HG02981 (cell line): ENCODE results near the gene POP5.

Source experiments
- ATAC-seq: cut with Tn5 transposase; IDR thresholded peaks from one replicate; pipeline ENCODE4 v1.9.1; 2021; ENCODE audit warnings: mild to moderate bottlenecking, moderate library complexity; ENCODE audit not compliant: unreplicated experiment

The POP5 gene

DNA sequence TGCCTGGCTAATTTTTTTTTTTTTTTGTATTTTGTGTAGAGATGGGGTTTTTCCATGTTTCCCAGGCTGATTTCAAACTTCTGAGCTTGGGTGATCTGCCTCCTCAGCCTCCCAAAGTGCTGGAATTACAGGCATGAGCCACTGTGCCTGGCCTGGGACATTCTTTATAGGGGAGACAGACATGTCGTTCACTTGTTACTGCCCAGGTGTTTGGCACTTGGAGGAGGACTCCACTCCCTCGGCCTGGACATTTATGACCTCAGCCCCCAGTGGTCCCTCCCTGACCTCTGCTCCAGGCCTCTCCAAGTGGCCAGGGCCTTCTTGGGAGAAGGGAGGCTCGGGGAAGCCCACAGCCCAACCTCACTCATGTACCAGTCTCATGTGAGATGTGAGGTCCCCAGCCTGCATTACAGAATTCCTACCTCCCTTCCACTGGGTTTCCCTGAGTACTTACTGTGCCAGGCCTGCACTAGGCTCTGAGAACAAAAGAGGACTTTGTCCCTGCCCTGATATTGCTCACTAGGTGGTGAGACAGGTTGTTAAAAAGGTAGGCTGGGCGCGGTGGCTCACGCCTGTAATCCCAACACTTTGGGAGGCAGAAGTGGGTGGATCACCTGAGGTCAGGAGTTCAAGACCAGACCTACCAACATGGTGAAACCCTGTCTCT is 9.7 kb upstream of the POP5 start:
- no peak for ATAC-seq

DNA sequence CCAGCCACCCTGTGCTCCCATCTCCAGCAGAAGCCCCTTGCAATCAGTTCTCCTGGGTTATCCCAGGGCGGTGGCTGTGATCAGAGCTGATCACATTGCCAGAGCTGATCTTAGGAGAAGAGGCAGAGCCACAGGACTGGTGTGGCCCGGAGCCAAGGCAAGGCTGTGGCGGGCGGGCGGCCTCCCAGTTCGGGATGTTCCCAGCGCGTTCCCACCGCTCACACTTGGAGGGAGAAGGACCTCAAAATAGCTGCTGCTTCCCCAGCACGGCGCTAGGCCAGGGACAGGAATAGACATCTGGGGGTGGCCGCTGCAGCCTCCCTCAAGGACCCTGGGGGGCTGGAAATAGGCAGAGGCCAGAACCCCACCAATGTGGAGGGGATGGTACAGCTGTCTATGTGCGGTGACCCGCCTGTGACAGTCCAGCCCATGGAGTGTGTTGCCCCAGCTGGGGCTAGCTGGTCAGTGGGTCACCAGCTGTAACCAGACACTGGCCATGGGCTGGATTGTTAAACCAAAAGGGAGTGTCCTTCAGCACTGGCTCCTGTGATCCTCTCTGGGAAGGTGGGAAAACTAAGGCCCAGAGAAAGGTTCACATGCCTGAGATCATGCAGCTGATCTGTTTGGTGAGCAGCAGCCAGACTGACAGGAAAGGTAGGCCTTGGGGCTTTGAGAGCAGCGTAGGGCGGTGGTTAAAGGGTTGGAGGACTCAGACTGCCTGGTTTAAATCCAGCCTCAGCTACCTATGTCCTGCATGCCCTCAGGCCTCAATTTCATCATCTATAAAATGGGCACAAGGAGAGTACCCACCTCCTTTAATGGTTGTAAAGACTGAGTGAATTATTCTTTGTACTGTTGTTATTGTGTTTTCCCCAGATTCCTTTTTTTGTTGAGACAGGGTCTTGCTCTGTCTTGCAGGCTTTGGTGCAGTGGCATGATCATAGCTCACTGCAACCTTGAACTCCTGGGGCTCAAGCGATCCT is 8.0 kb upstream of the POP5 start:
- ATAC-seq = no peak

DNA sequence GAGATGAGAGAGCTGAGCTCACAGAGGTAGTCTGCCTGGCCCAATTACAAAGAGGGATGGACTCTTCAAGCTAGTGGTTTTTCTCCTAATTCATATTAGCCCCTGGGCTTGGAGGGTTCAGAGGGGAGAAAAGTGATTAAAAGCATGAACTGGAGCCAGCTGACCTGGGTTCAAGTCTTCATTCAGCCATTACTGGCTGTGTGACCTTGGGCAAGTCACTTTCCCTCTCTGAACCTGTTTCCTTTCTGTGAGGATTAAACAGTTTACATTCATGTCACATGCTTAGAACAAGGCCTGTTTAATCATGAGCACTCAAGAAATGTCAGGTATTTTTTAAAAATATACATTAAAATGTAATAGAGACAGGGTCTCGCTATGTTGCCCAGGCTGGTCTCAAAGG is 7.2 kb upstream of the POP5 start:
- ATAC-seq = no peak

DNA sequence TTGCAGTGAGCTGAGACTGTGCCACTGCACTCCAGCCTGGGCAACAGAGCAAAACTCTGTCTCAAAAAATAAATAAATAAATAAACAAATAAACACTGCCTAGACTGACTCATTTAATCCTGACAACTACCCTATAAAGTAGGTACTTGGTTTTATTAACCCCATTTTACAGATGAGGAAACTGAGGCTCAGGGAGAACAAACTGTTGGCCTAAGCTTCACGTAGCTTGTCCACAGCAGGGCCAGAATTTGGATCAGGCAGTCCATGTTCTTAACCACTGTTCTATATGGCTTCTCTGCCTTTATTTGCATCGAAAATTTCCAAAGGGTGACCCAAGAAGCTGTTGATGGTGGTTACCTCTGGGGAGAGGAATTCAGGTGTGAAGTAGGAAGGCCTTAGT is 5.7 kb upstream of the POP5 start:
- ATAC-seq = no peak

DNA sequence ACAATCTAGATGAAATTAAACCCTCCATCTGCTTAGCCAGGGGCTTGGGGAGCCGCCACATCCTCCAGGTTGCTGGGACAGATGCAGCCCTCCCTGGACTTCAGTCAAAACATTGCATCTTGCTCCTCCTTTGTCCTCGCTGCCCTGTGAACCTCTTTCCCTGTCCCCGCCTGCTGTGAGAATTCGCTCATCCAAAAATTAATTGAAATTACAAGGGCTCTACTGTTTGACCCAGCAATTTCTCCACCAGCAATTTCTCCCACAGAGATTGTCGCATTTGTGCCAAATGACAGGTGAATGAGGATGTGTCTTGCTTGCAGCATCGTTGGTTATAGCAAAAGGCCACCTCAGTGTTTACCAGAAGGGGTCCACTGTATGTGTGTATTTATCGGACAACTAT is 5.0 kb upstream of the POP5 start:
- no peak for ATAC-seq

DNA sequence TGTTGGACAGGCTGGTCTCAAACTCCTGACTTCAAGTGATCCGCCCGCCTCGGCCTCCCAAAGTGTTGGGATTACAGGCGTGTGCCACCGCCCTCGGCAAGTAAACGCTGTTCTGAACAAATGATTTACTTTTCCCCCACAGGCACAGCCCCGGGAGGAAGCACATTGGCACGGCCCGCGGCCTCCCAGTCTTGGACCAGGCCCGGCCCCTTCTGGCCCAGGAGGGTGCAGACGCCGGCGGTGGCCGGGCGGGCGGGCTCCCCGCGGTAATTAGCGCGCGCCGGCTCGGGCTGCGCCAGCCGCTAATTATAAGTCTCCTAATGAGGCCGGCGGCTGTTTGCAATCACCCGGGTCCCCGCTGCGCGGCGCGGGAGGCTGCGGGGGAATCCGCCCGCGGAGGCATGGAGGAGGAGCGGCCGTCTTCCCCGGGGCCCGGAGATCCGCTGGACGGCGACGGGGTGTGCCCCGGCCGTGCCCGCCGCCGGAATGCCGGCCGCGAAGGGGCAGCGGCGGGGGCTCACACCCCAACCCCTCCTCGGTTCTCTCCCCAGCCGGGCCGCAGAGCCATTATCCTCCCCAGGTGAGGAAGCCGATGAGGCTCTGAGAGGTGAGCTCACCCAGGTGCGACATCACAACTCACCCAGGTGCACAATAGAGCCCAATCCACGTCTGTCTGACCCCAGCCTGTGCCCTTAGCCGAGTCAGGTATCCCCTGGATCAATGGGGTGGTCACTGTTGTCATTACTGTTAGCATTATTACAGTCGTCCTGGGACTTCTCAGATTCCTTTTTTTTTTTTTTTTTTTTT is 3.3 kb upstream of the POP5 start:
- no peak for ATAC-seq

DNA sequence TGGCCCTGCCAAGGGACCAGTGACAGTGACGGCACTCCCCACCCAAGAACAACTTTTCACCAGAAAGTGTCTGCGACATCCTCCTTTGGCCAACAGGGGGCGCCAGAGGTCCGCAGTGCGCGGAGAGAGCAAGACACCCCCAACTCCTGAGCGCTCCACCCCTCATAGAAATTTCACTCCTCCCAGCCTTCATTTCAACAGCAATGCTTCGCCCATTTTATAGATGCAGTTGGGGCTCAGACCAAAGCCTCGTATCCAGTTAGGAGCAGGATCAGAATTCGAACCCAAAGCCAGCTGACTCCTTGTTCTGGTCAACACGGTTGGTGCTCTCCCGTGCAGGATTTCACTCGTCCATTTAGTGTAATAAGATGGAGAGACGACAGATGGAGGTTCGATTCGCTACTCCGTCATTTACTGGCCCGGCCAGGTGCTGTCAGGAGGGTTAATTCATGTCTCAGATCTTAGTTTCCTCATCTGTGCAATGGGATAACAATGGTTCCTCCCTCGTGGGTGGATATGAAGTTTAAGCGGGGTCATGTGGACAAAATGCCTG is 2.4 kb upstream of the POP5 start:
- ATAC-seq = no peak

DNA sequence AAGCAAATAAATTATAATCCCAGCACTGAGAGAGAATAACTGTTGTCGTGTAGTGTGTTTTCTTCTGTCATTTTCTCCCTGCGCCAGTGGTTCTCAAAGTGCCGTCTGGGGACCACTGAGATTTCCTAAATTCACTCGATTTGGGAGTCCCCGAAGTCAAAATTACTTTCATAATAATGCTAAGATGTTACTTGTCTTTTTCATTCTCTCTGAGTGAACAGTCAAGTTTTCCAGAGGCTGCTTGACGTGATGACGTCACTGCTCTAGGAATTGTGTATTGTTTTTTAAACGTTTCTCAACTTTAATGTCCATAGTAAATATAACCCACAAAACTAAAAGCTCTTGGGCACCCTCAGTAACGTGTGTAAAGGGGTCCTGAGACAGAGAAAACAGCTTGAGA is 796 bp upstream of the POP5 start:
- ATAC-seq = no peak

DNA sequence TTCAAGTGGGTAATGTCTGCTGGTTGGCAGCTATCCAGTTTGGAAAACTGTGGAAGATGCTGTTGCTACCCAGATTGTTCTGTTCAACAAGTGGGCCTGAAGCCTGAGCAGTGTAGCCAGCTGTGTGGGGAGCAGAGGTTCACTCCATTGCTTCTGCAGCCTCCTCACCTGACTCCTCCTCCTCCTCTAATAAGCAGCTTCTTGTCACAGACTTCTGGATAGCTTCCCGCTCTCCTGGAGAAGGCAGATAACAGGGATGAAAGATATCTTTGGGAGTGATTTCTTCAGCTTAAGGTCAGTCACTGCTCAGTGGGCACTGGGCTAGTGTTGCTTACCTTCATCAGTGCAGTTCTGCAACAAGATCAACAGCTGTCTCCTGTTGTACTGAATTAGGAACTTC is 2.0 kb downstream of the POP5 start:
- ATAC-seq = no peak

DNA sequence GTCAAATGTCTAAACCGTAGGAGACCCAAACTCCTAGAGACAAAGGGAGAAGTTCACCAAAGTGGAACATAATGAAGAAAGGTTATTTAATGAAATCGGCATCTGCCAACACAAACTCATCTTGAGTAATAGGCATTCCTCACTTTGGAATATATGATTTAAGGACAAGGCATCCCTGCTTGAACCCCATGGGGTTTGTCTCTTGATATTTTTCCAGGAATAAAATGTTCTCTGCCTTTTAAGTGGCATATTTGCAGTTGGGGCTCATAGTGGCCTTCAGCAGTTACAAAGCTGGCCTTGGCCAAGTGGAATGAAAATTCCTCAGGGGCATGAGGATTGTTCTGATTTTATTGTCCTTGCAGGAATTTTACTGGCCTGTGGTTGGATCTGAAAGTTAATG is 7.1 kb downstream of the POP5 start:
- ATAC-seq = no peak

DNA sequence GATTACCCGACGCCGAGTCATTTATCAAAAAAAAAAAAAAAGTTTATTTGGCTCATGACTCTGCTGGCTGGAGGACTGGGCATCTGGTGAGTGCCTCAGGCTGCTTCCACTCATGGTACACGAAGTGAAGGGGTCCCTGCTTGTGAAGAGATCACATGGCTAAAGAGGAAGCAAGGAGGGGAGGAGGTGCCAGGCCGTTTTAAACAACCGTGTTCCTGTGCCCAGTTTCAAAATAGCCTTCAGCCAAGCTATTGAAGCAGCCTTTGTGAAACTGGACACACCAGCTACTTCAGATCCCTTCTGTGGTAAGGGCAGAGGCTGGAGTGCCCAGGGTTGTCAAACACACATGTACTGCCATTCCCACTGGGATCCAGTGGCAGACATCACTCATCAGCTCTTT is 7.6 kb downstream of the POP5 start:
- ATAC-seq = no peak

DNA sequence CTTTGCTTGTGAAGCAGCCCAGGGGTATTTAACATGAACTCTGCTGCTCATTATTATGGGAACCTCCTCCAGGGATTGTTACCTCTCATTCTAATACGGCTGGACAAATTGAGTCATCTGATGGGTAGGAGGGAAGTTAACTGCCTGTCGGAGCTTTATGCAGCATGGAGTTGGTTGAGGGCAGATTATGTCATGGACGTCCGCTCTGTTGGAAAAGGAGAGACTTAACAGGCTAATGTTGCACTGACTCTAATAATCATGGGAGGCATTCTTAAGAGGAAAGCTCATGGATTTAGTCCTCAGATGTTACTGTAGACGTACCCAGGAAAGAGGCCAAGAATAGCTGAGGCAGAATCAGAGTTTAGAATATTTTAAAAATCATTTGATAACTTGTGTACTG is 9.9 kb downstream of the POP5 start:
- no peak for ATAC-seq

DNA sequence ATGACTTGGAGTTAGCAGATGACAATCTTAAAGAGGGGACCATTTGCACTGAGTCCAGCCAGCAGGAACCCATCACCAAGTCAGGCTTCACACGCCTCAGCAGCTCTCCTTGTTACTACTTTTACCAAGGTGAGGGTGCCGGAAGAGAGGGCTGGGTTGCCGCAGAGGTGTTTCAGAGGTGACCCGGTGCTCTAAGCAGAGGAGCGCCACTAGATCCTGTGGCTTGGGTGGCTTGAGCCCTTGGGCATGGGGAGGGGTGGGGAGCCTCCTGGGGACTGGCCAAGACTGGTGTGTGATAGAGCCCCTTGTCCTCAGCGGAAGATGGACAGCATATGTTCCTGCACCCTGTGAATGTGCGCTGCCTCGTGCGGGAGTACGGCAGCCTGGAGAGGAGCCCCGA is 17.7 kb downstream of the POP5 start:
- no peak for ATAC-seq

DNA sequence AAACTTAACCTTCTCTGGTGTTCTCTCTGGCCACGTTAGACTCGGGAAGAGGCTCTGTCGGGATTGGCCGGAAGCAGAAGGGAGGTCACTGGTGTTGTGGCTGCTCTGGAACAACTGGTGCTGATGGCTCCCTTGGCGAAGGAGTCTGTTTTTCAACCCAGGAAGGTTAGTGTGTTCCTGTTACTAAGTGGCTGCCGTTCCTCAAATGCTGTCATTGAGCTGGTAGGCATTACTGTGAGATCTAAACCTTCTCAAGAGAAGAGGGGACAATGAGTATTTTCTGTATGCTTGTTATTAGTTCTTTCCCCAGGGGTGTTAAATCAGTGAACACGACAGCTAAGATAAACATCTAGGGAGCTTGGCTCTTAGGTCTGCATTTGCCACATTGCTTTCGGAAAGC is 18.3 kb downstream of the POP5 start:
- no peak for ATAC-seq

DNA sequence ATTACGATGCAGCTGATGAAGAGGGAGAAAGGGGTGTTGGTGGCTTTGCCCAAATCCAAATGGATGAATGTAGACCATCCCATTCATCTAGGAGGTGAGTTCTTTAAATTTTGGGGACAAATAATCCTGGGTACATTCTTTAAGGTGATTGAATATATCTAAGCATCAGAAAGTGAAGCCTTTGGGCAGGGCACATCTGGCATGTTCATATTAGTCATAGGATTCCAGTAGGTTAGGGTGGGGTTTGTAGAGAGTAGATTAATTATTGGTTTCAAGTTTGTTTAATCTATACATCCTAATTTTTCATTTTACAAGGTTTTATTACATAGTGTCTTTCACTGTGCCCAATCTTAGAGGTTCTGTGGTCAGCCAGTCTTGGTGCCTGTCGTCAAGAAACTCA is 23.6 kb downstream of the POP5 start:
- ATAC-seq = no peak

DNA sequence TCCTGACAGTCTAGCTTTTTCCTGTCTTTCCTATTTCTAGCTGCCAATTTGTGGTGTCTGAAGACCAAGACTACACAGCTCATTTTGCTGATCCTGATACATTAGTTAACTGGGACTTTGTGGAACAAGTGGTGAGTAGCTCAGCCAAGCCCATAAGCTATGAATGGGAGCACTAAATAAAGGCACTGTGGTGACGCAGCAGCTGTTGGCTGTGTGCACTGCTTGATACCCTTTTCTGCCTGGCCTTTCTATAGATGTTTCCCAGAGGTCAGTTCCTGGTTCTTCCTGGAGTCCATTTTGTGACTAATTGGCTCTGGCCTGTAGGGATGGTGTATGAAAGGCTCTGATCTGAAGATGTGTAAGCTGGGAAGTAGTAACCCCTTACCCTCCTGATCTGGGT is 26.5 kb downstream of the POP5 start:
- no peak for ATAC-seq

DNA sequence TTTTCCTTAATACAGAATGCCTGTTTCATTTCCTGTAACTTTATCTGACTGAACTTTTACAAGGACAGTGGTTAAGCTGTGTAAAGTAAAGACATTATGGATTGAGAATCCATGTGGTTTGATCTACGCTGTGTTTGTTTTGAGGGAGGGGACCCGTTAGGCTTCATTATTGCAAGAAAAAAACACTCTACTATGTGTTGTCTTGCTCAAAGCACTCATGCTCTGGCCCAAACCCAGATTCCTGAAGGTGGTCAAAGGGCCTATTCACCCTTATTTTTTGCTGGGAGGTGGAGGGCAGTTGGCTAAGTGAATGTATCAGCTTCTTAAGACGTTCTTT is 35.2 kb downstream of the POP5 start:
- ATAC-seq = no peak

DNA sequence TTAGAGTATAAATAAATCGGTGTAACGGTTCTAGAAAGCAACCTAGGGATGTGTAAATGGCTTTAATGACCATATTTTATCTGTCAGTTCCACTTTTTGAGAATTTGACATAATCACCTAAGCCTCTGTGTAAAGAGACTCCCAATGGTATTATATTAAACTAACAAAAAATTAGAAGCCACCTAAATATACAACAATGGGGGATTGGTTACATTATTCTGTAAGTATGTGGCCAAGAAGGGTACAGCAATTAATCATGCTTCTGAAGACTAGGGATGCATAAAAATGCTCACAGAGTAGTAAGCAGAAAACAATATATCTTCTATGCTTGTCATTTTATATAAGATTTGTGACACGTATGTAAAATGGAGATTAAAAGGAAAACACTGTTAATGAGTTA is 36.5 kb downstream of the POP5 start:
- no peak for ATAC-seq

DNA sequence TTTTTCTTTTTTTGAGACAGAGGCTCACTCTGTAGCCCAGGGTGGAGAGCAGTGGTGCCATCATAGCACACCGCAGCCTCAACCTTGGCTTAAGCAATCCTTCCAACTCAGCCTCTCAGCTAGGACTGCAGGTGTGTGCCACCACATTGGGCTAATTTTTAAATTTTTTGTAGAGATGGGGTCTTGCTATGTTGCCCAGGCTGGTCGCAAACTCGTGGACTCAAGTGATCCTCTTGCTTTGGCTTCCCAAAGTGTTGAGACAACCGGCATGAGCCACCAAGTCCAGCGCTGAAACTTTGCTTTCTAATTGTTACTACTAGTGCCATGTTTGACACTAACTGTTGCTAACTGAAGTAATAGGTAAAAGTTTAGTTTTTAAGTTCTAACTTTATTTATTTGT is 39.0 kb downstream of the POP5 start:
- no peak for ATAC-seq

DNA sequence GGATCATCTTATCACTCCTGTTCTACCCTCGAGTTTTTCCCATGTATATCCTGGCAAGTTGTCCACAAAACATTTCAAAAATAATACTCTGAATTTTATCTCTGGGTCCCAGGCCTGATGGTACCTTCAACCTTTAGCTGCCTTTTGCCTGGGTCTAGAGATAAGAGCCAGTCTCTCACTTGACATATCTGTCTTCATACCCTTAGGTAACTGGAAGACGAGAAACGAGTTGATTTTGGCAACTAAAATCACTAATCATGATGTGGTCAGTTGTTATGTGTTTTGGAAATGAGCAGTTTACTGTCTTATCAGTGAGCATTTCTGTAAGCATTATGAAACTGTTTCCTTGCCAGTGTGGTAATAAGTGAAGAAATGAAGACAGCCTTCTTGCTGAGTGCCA is 40.8 kb downstream of the POP5 start:
- ATAC-seq = no peak

DNA sequence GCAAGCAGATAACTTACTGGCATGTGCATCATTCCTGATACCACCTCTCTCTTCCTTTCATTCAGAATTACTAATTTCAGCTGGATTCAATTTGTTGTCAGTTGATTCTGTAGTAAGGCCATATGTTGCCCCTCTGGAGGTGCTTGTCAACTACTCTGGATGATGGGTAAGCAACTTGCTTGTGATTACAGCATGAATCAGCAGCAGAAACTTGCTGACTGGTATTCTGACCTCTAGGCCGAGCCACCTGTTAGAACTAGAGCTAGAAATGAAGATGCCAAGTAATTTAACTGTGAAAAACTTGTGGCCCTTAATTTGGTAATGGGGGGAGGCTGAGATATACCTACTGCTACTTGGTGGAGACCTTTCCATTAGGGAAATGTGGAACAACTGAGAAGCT is 41.9 kb downstream of the POP5 start:
- no peak for ATAC-seq
